DLD1 (cell line): ENCODE data around the gene MYO1D.
"Not testable (repeated sequence)": the region's sequence is repeated elsewhere in the genome, so short reads cannot be mapped to it uniquely, and the experiment has no call there.

Experiments
- in situ Hi-C: cut with HindIII; loops from 2 replicates; pipeline ENCODE4 v1.10.0; 2017; ENCODE audit warnings: low sequenced_read_pairs

Gene MYO1D

GRCh38 chr17:32876417-32877163 lies at the start of gene MYO1D:
TSS of gene MYO1D (minus strand) at chr17:32877124. CDS start at chr17:32876872, 252 bp downstream.
- in situ Hi-C loops = no loop called here

DNA sequence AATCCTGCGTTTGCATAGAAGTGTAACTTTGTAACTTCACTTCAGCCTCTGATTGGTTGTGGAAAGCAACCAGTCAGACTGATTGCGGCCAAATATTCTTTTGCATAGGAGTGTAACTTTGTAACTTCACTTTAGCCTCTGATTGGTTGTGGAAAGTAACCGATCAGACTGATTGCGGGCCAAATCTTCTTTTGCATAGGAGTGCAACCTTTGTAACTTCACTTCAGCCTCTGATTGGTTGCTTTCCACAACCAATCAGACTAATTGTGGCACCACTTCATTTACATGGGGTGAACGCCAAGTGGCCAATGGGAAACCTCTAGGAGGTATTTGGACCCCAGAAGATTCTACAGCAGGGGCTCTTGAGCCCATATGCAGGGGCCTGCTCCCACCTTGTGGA lies 49.3 kb upstream of the MYO1D start:
- in situ Hi-C loops = loop anchor here (25.0 kb wide), 1 partner anchor 264 kb away; no protein-coding TSS in a partner anchor

DNA sequence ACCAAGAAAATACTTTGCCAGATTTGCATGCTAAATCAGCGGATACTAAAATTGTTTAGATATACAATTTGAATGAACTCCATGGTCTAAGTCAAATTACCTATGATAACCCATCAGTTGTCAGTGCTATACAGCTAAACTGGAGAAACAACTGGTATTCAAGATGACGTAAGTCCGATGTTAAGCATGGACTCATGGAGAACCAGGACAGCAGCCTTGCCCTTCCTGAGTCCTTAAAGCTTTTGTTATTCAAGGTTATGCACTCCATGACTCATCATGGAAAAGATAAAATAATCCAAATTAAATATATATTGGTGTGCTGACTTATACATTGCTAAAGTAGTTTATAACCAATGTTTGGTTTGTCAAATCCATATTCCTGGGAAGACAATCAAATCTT lies 47.0 kb upstream of the MYO1D start:
- in situ Hi-C loops = not testable (repeated sequence)

DNA sequence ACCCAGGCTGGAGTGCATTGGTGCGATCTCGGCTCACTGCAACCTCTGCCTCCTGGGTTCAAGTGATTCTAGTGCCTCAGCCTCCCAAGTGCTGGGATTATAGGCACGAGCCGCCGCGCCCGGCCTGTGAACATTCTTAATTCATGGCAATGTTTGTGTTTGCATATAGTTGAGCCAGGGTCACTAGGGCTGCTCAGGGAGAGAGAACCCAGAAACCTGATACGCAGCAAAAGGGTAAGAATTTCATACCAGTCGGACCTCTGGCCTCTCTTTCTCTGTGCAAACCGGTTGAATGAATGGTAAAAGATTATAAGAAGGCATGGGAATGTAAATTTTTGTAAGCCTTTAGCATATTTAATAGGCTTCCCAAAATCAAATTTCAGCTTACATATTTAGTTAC lies 44.1 kb upstream of the MYO1D start:
- in situ Hi-C loops = no loop called here

GRCh38 chr17:32920293-32920692 lies 43.4 kb upstream of the MYO1D start:
- in situ Hi-C loops = no loop called here

GRCh38 chr17:32919876-32920275 lies 43.0 kb upstream of the MYO1D start:
- in situ Hi-C loops = not testable (repeated sequence)

DNA sequence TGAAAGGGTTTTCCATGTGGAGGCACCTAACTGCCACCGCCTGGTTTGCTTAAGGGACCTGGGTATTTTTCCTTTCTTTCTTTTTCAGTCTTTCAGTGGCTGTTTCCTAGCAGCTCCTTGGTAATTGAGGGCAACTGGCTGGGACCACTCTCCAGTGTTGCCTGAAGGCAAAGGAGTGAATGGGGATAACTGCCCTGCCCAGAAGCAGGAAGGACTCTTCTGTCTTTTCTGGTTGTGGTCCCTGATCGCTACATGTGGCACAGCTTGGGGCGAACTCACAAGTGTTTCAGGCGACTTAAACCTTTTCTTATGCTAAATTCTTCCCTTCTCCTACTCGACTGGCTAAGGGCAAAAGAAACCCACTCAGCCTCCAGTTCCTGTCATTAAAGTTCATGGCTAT lies 40.9 kb upstream of the MYO1D start:
- in situ Hi-C loops = no loop called here

GRCh38 chr17:32917081-32917480 lies 40.2 kb upstream of the MYO1D start:
- in situ Hi-C loops = no loop called here

- in situ Hi-C loops = no loop called here
These were observed 39.2 kb upstream of the MYO1D start for GRCh38 chr17:32916134-32916533.

DNA sequence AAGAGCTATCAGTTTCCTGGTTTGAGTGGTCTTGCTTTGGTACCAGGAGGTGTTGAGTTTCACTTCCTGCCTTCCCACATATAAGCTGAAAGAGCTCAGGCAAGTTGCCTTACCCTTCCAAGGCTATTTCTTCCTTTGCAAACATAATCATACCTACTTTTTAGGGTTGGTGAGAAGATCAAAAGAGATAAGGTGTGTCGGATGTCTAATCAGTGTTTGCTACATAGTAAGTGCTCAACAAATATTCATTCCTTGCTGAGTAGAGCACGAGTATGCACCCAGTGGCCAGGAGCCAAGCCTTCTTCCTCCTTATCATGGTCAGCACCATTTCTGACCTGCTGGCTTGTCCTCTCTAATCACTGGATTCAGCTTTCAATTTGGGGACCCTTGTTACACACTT lies 38.3 kb upstream of the MYO1D start:
- in situ Hi-C loops = no loop called here

DNA sequence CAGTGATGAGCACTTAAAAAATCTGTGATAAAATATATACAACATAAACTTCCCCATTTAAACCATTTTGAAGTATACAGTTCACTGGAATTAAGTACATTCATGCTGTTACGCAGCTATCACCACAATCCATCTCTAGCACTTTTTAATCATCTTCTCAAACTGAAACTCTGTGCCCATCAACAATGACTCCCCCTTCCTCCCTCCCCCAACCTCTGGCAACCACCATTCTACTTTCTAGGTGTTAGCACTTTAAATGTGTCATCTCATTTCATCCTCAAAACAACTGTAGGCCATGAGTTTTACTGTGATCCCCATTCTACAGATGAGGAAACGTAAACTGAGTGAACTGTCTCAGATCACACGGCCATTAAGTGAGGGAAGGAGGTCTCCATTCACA lies 37.3 kb upstream of the MYO1D start:
- in situ Hi-C loops = no loop called here

GRCh38 chr17:32913593-32913992 lies 36.7 kb upstream of the MYO1D start:
- in situ Hi-C loops = no loop called here

- in situ Hi-C loops = no loop called here
These were observed 35.4 kb upstream of the MYO1D start for GRCh38 chr17:32912218-32912897.

DNA sequence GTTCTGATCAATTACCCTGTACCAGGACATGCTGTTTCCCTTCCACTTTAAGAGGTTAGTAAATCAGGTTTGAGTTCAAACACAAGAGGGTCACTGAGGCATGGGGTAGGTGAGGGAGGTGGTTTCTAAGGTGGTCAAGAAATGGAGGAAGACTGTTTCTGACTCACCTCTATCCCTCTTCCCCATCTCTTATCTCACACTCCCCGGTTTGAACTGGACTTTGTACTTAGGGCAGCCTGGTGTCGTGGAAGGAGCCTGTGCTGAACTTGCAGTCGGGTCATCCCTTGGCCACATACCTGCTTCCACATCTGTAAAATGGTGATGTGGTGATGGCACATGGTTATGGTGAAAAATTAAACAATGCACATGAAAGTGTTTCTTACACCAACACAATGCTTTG lies 33.8 kb upstream of the MYO1D start:
- in situ Hi-C loops = no loop called here

DNA sequence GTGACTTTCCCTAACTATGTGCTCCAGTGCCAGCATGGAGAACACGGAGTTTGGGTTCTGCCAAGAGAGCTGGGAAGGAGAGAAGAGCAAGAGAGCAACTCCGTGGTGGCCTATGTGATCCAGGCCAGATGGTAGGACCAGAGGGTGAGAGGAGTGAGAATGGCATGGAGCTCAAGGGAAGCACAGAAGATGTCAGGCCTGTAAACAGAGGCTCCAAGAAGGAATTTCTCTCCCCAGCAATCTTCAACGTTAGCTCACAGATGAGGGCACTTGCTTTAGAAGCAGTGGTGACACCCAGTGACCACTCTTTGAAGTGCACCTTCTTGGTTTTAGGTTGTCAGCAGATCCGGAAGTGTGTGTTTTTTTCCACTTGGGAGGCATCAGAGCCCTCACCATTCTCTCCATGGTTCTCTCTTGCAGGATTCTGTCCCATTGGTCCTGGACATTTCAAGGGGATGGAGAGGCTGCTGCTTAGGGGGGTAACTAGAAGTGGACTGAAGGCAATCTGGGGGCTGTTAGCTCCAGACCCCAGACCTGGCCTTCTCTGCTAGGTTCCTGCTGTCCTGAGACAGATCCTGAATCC lies 33.0 kb upstream of the MYO1D start:
- in situ Hi-C loops = no loop called here

- in situ Hi-C loops = no loop called here
These were observed 30.7 kb upstream of the MYO1D start for GRCh38 chr17:32907583-32907982.

- in situ Hi-C loops = no loop called here
These were observed 28.0 kb upstream of the MYO1D start for GRCh38 chr17:32904891-32905290.

DNA sequence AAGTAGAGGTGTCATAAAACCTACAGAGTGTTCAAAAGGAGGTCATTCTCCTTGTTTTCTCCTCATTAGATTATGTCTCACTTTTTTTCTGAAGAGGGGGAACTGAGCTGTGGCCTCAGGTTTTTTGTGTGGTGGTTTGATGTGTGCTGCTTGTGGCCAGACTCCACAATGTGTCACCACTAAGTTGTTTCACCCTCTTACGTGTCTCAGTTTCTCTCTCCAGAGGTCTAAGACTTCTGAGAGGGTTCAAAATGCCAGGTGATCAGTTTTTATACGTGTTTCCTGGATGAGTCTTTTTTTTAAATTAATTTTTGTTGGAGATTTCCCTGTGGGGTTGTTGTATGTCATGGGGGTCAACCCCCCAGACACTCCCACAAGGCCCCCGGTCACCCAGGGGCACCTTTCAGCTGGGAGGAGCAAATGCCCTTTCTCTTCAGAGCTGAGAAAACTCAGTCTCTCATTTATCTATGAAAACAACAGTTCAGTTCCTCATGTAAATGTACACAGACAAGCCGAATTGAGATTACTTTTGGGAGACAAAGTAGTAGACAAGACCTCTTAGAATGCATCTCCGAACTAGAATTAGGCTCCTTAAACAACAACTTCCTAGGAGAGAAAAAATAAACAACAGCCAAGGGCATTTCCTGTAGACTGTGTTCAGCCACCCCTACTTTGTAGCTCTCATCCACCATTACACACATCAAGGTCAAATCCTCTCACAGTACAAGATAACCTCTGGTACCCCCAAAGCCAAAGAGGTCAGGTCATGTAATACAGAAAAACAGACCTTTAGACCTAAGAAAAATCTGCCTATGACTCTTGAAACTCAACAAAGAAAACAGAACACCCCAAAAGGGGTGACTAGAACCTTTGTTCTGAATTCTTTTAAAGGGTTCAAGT lies 27.1 kb upstream of the MYO1D start:
- in situ Hi-C loops = no loop called here

- in situ Hi-C loops = no loop called here
These were observed 24.8 kb upstream of the MYO1D start for GRCh38 chr17:32901743-32902142.

- in situ Hi-C loops = no loop called here
These were observed 22.5 kb upstream of the MYO1D start for GRCh38 chr17:32899236-32900013.
